HepG2 (cell line): ENCODE results near the gene SAP25. TPM values are rescaled to one million over a fixed set of nuclear protein-coding genes. Genes with fewer than 3 reads are reported as not detected.

Experiments used
- BORCS8-MEF2B ChIP-seq: sonication (generic); formaldehyde crosslinking; IDR thresholded peaks from 2 replicates; pipeline ENCODE4 v1.8.0; 2022; ENCODE audit warnings: mild to moderate bottlenecking, missing genetic modification reagents
- FOXJ3 ChIP-seq: sonication (generic); formaldehyde crosslinking; IDR thresholded peaks from 2 replicates; pipeline ENCODE4 v1.4.0; 2020; ENCODE audit warnings: missing genetic modification reagents, mild to moderate bottlenecking, borderline replicate concordance
- FOXP1 ChIP-seq, 2 experiments: fragments of 450-650 bp in 1 of 2; IDR thresholded peaks; 2 replicates each; pipeline ENCODE4 v1.6.1; 2017 to 2018; ENCODE audit warnings: antibody characterized with exemption in 1 of 2
- HOXA7 ChIP-seq: sonication (generic); formaldehyde crosslinking; IDR thresholded peaks from 2 replicates; pipeline ENCODE4 v1.8.1; 2022; ENCODE audit warnings: mild to moderate bottlenecking, missing genetic modification reagents, moderate library complexity
- KDM1A ChIP-seq: IDR thresholded peaks from 2 replicates; pipeline ENCODE4 v1.6.1; 2016; ENCODE audit warnings: missing compliant biosample characterization
- KDM3A ChIP-seq: IDR thresholded peaks from 2 replicates; pipeline ENCODE4 v1.6.1; 2018; ENCODE audit warnings: low read depth, missing compliant biosample characterization
- RCOR2 ChIP-seq: IDR thresholded peaks from 2 replicates; pipeline ENCODE4 v1.6.1; 2016; ENCODE audit warnings: missing biosample characterization, missing genetic modification reagents
- SNAPC2 ChIP-seq: sonication (generic); formaldehyde crosslinking; IDR thresholded peaks from 2 replicates; pipeline ENCODE4 v1.8.1; 2022; ENCODE audit warnings: mild to moderate bottlenecking, missing genetic modification reagents
- SP2 ChIP-seq: sonication (generic); formaldehyde crosslinking; IDR thresholded peaks from 2 replicates; pipeline ENCODE4 v1.5.1; 2020; ENCODE audit warnings: mild to moderate bottlenecking, missing genetic modification reagents
- ZBTB42 ChIP-seq: sonication (generic); formaldehyde crosslinking; IDR thresholded peaks from 2 replicates; pipeline ENCODE4 v1.5.0; 2020; ENCODE audit warnings: mild to moderate bottlenecking, missing genetic modification reagents
- ZBTB7A ChIP-seq: sonication (generic); formaldehyde crosslinking; IDR thresholded peaks from 2 replicates; pipeline ENCODE4 v1.8.0; 2022; ENCODE audit warnings: mild to moderate bottlenecking, missing genetic modification reagents
- ZNF124 ChIP-seq: sonication (generic); formaldehyde crosslinking; IDR thresholded peaks from 2 replicates; pipeline ENCODE4 v1.4.0; 2020; ENCODE audit warnings: missing genetic modification reagents
- ZNF451 ChIP-seq: sonication (generic); formaldehyde crosslinking; IDR thresholded peaks from 2 replicates; pipeline ENCODE4 v1.5.0; 2020; ENCODE audit warnings: mild to moderate bottlenecking, missing genetic modification reagents
- polyA plus RNA-seq, 8 experiments: library from polyadenylated mRNA; depleted of rRNA in 3 of 8; stranded (reverse) in 7 of 8; unstranded in 1 of 8; fragments of >200 nt; fragmentation: Illumina TruSeq in 4 of 8; extraction: Trizol in 4 of 8; gene quantifications; 2 replicates each; pipeline versions ENCODE4 v1.2.1 to v1.2.3, GENCODE V29; 2011 to 2016; ENCODE audit warnings: low read depth in 4 of 8, missing spikeins in 1 of 8, mixed read lengths in 1 of 8; ENCODE audit not compliant: insufficient read depth in 1 of 8
- total RNA-seq, 5 experiments: library from RNA; depleted of rRNA; stranded (reverse); fragments of >200 nt; fragmentation: Illumina TruSeq; extraction: Trizol; gene quantifications; 2 replicates each; pipeline ENCODE4 v1.2.3, GENCODE V29; 2016; ENCODE audit warnings: low read depth in 1 of 5
- TF ChIP-seq, protein P1 (sequence below): sonication (generic); formaldehyde crosslinking; IDR thresholded peaks from 2 replicates; pipeline ENCODE4 v1.5.0; 2020; ENCODE audit warnings: missing genetic modification reagents
- TF ChIP-seq, protein P2 (sequence below): sonication (generic); formaldehyde crosslinking; IDR thresholded peaks from 2 replicates; pipeline ENCODE4 v1.8.1; 2023; ENCODE audit warnings: mild to moderate bottlenecking, missing genetic modification reagents
- TF ChIP-seq, protein P3 (sequence below): sonication (generic); formaldehyde crosslinking; IDR thresholded peaks from 2 replicates; pipeline ENCODE4 v1.5.0; 2020; ENCODE audit warnings: mild to moderate bottlenecking, missing genetic modification reagents
- TF ChIP-seq, protein P4 (sequence below): sonication (generic); formaldehyde crosslinking; IDR thresholded peaks from 2 replicates; pipeline ENCODE4 v1.4.0; 2020; ENCODE audit warnings: missing genetic modification reagents
- TF ChIP-seq, protein P5 (sequence below): sonication (generic); formaldehyde crosslinking; IDR thresholded peaks from 2 replicates; pipeline ENCODE4 v1.8.0; 2022; ENCODE audit warnings: missing genetic modification reagents, low read depth, mild to moderate bottlenecking, borderline replicate concordance

The SAP25 gene
- total and polyA plus RNA-seq, 2 of the 13 experiments (the other 11 are each of a cell fraction or from before 2014, with no cell fraction given): 0.15 to 0.20 TPM

DNA sequence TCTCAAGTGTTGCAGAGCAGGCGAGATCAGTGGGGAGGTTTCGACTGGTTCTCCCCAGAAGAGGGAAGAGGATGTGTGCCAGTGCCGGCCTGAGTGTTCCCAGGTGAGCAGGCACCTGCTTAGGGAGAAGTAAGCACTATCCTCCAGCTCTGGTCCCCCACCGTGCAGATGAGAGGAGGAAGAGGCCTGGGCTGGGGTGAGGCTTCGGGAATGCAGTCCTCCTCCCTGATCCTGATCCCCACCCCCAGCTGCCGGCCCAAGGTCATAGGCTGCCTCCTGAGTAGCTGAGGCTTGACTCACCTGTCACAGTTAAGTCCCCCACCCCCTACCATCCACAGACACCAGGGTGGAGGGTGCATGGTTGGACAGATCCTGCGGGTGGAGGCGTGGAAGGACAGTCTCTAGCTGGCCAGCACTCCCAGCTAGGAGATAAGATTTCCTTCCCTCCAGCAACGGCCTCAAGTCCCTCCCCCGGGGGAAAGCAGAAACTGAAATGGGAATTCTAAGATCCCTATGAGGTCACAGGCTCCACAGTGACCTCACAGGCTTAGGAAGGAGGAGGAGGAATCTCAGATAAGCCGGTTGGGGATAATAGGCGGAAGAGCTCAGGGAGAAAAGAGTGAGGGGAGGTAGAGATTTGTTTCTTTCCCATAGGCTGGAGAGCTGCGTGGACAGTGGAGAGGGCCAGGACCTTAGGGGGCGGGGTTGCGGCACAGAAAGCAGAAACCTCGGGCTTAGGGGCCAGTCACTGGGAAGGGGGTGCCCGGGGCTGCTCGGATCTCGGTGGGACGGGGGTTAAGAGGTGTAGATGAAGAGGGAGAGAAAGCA, 11.2 kb upstream of the SAP25 start (continued):
- TF ChIP-seq KDM3A (CRISPR knock-in tag) (no peak), BORCS8-MEF2B (CRISPR knock-in tag) (0 out of 2 replicates have a peak, but pooled peaks have one; percentile 23), ZBTB42 (CRISPR knock-in tag) (no peak), ZBTB7A (CRISPR knock-in tag) (0 out of 2 replicates have a peak, but pooled peaks have one; percentile 19), KDM1A (CRISPR knock-in tag) (no peak), ZNF124 (CRISPR knock-in tag) (no peak), SP2 (no peak), SNAPC2 (CRISPR knock-in tag) (no peak), HOXA7 (CRISPR knock-in tag) (no peak), RCOR2 (no peak), ZNF451 (CRISPR knock-in tag) (no peak), FOXJ3 (no peak), FOXP1 (IDR thresholded peaks at IDR 0.05) (no peak), FOXP1 (CRISPR knock-in tag; IDR thresholded peaks at IDR 0.05) (no peak)
- TF ChIP-seq, protein P1, sequence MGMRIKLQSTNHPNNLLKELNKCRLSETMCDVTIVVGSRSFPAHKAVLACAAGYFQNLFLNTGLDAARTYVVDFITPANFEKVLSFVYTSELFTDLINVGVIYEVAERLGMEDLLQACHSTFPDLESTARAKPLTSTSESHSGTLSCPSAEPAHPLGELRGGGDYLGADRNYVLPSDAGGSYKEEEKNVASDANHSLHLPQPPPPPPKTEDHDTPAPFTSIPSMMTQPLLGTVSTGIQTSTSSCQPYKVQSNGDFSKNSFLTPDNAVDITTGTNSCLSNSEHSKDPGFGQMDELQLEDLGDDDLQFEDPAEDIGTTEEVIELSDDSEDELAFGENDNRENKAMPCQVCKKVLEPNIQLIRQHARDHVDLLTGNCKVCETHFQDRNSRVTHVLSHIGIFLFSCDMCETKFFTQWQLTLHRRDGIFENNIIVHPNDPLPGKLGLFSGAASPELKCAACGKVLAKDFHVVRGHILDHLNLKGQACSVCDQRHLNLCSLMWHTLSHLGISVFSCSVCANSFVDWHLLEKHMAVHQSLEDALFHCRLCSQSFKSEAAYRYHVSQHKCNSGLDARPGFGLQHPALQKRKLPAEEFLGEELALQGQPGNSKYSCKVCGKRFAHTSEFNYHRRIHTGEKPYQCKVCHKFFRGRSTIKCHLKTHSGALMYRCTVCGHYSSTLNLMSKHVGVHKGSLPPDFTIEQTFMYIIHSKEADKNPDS (CRISPR knock-in tag): no peak
- TF ChIP-seq, protein P2, sequence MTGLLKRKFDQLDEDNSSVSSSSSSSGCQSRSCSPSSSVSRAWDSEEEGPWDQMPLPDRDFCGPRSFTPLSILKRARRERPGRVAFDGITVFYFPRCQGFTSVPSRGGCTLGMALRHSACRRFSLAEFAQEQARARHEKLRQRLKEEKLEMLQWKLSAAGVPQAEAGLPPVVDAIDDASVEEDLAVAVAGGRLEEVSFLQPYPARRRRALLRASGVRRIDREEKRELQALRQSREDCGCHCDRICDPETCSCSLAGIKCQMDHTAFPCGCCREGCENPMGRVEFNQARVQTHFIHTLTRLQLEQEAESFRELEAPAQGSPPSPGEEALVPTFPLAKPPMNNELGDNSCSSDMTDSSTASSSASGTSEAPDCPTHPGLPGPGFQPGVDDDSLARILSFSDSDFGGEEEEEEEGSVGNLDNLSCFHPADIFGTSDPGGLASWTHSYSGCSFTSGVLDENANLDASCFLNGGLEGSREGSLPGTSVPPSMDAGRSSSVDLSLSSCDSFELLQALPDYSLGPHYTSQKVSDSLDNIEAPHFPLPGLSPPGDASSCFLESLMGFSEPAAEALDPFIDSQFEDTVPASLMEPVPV (CRISPR knock-in tag): no peak
- TF ChIP-seq, protein P3, sequence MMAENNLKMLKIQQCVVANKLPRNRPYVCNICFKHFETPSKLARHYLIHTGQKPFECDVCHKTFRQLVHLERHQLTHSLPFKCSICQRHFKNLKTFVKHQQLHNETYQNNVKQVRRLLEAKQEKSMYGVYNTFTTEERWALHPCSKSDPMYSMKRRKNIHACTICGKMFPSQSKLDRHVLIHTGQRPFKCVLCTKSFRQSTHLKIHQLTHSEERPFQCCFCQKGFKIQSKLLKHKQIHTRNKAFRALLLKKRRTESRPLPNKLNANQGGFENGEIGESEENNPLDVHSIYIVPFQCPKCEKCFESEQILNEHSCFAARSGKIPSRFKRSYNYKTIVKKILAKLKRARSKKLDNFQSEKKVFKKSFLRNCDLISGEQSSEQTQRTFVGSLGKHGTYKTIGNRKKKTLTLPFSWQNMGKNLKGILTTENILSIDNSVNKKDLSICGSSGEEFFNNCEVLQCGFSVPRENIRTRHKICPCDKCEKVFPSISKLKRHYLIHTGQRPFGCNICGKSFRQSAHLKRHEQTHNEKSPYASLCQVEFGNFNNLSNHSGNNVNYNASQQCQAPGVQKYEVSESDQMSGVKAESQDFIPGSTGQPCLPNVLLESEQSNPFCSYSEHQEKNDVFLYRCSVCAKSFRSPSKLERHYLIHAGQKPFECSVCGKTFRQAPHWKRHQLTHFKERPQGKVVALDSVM: 0 out of 2 replicates have a peak, but pooled peaks have one; percentile 11
- TF ChIP-seq, protein P4, sequence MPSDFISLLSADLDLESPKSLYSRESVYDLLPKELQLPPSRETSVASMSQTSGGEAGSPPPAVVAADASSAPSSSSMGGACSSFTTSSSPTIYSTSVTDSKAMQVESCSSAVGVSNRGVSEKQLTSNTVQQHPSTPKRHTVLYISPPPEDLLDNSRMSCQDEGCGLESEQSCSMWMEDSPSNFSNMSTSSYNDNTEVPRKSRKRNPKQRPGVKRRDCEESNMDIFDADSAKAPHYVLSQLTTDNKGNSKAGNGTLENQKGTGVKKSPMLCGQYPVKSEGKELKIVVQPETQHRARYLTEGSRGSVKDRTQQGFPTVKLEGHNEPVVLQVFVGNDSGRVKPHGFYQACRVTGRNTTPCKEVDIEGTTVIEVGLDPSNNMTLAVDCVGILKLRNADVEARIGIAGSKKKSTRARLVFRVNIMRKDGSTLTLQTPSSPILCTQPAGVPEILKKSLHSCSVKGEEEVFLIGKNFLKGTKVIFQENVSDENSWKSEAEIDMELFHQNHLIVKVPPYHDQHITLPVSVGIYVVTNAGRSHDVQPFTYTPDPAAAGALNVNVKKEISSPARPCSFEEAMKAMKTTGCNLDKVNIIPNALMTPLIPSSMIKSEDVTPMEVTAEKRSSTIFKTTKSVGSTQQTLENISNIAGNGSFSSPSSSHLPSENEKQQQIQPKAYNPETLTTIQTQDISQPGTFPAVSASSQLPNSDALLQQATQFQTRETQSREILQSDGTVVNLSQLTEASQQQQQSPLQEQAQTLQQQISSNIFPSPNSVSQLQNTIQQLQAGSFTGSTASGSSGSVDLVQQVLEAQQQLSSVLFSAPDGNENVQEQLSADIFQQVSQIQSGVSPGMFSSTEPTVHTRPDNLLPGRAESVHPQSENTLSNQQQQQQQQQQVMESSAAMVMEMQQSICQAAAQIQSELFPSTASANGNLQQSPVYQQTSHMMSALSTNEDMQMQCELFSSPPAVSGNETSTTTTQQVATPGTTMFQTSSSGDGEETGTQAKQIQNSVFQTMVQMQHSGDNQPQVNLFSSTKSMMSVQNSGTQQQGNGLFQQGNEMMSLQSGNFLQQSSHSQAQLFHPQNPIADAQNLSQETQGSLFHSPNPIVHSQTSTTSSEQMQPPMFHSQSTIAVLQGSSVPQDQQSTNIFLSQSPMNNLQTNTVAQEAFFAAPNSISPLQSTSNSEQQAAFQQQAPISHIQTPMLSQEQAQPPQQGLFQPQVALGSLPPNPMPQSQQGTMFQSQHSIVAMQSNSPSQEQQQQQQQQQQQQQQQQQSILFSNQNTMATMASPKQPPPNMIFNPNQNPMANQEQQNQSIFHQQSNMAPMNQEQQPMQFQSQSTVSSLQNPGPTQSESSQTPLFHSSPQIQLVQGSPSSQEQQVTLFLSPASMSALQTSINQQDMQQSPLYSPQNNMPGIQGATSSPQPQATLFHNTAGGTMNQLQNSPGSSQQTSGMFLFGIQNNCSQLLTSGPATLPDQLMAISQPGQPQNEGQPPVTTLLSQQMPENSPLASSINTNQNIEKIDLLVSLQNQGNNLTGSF (CRISPR knock-in tag): no peak
- TF ChIP-seq, protein P5, sequence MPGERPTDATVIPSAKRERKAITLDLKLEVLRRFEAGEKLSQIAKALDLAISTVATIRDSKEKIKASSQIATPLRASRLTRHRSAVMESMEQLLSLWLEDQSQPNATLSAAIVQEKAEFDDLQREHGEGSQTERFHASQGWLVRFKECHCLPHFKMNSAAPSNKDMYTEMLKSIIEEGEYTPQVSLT (CRISPR knock-in tag): no peak
